Heart left ventricle (tissue), 16 donors: ENCODE results near the gene FGF19. TPM values are rescaled to one million over a fixed set of nuclear protein-coding genes. Genes with fewer than 3 reads are reported as not detected.

Source experiments
- ATAC-seq, 4 donors: fragments of 200-7000 bp; cut with Tn5 transposase; one replicate each; pipeline ENCODE4 v1.9.1; 2020 to 2022; ENCODE audit warnings: moderate library complexity in 4 of 4, mild to moderate bottlenecking in 3 of 4, moderate number of reproducible peaks in 1 of 4
- DNase-seq, 5 donors: peaks; one replicate each; pipeline ENCODE4 v3.0.0-alpha.2; 2020
- H3K27ac ChIP-seq, 12 donors: fragments of 200-600 bp; sonication (generic) in 4 of 12; one replicate each; pipeline versions ENCODE4 v1.5.0 to v1.8.0; 2016 to 2022; ENCODE audit warnings: mild to moderate bottlenecking in 2 of 12
- H3K27me3 ChIP-seq, 9 donors: fragments of 200-600 bp; sonication (generic) in 2 of 9; one replicate each; pipeline versions ENCODE4 v1.5.1 to v1.8.0; 2016 to 2022; ENCODE audit warnings: mild to moderate bottlenecking in 3 of 9
- H3K36me3 ChIP-seq, 9 donors: fragments of 200-600 bp; sonication (generic) in 2 of 9; one replicate each; pipeline versions ENCODE4 v1.5.0 to v1.8.0; 2018 to 2022; ENCODE audit warnings: mild to moderate bottlenecking in 2 of 9
- H3K4me1 ChIP-seq, 12 donors: fragments of 200-600 bp; sonication (generic) in 4 of 12; one replicate each; pipeline versions ENCODE4 v1.5.0 to v1.8.0; 2016 to 2022; ENCODE audit warnings: mild to moderate bottlenecking in 3 of 12
- H3K4me3 ChIP-seq, 12 donors: fragments of 200-600 bp; sonication (generic) in 4 of 12; one replicate each; pipeline versions ENCODE4 v1.5.0 to v1.8.0; 2017 to 2022; ENCODE audit warnings: mild to moderate bottlenecking in 9 of 12, moderate library complexity in 4 of 12
- H3K9me3 ChIP-seq, 12 donors: fragments of 200-600 bp; sonication (generic) in 4 of 12; one replicate each; pipeline versions ENCODE4 v1.5.0 to v1.8.0; 2016 to 2022; ENCODE audit warnings: mild to moderate bottlenecking in 1 of 12
- CTCF ChIP-seq, 12 donors: fragments of 200-600 bp; sonication (generic) in 4 of 12; IDR thresholded peaks; one replicate each; pipeline versions ENCODE4 v1.5.0 to v1.8.0; 2018 to 2022; ENCODE audit warnings: antibody characterized with exemption in 12 of 12, mild to moderate bottlenecking in 5 of 12
- POLR2A ChIP-seq, 2 donors: fragments of 450-650 bp; IDR thresholded peaks; one replicate each; pipeline ENCODE4 v1.6.1; 2017; ENCODE audit warnings: antibody characterized with exemption in 2 of 2, mild to moderate bottlenecking in 2 of 2, moderate library complexity in 2 of 2
- WGBS, 4 donors: extraction: QIAGEN DNeasy Blood & Tissue Kit in 2 of 4; methylation state at CpG; one replicate each; pipeline versions ENCODE4 v1.1.5 to v1.1.7; 2013 to 2018; 5-methylcytosine and 5-hydroxymethylcytosine counted together
- intact Hi-C, 10 donors: fragments of 100-400 bp; cut with DNase I; formaldehyde crosslinking; loops; one replicate each; pipeline versions ENCODE4 v1.11.1 to v1.14.2; 2022
- polyA plus RNA-seq, 2 donors: library from polyadenylated mRNA; stranded (reverse); fragments of 200-250 nt; gene quantifications; one replicate each; pipeline ENCODE4 v1.2.3, GENCODE V29; 2013
- total RNA-seq, 9 donors: library from RNA; depleted of rRNA in 2 of 9; stranded (reverse); fragments of >200 nt in 2 of 9; fragmentation: NEBNext Ultra II Directional in 3 of 9; extraction: Animal tissue kit (Norgen Biotek cat#: 25700) in 3 of 9; gene quantifications; one replicate each; pipeline versions ENCODE4 v1.1.0 to v1.2.4, GENCODE V29; 2016 to 2023
- donor health status: ischemic (EF 13 %, LVEDD 7.1; RV severe dilation, severe dysfunction).
- donor health status: healthy with polysubstance abuse.
- donor health status: DM: no; HTN: yes; CAD: no.
- donor health status: DM: no; HTN: no; CAD: no.
- donor health status: ischemic (EF 25% LVEDD 6.9; RV normal size, moderate dysfunction).
- donor health status: ischemic (EF 25% LVEDD 5.7; RV mildly dilated, moderate dysfunction).
- donor health status: healthy.
- donor health status: DM: yes; HTN: yes; CAD: no.
- donor health status: ischemic (EF 35%, LVEDD 5.7; RV mildly dilated, moderate dysfunction).
- donor health status: nonischemic (EF 11% LVEDD 7.7; RV severe dilation, severe dysfunction).
- donor health status: DM: yes; HTN: yes; CAD: no.
- donor health status: PGD.
- donor health status: ischemic (EF 29% LVEDD 5.4; RV normal size, mild dysfunction).
- donor health status: nonischemic (EF 23%, LVEDD 6.1; RV moderate dilation, normal function).

The FGF19 gene
- total and polyA plus RNA-seq, 11 donors = not detected

GRCh38 chr11:69750108-69750850 is 46.5 kb upstream of the FGF19 start:
- H3K36me3 ChIP-seq = no peaks in the 10 kb centered on the region
- H3K4me3 ChIP-seq = no peak overlapping the region
- intact Hi-C loops = no loop called here
- H3K9me3 ChIP-seq = no peaks in the 10 kb centered on the region
- H3K4me1 ChIP-seq = no peaks in the 10 kb centered on the region
- TF ChIP-seq CTCF (IDR thresholded peaks at IDR 0.05) (no peak), POLR2A (IDR thresholded peaks at IDR 0.05) (no peak)
- 62 to 76% (median 70%) methylated on average over 3 to 11 of the region's 11 CpGs for WGBS, 4 donors
- DNase-seq = no peak
- H3K27me3 ChIP-seq = peaks cover 0 to 45% (median 4%) of the 10 kb centered on the region in 9 donors
- ATAC-seq = no peak
- H3K27ac ChIP-seq = no peak overlapping the region

GRCh38 chr11:69748637-69749036 is 44.8 kb upstream of the FGF19 start:
- Histone ChIP-seq H3K27me3 (peaks cover 0 to 37% (median 4%) of the 10 kb centered on the region in 9 donors), H3K27ac (no peak overlapping the region), H3K4me1 (no peaks in the 10 kb centered on the region), H3K4me3 (no peak overlapping the region), H3K9me3 (no peaks in the 10 kb centered on the region), H3K36me3 (no peaks in the 10 kb centered on the region)
- DNase-seq (no peak), ATAC-seq (no peak)
- WGBS, 4 donors = 84 to 92% (median 87%) methylated on average over 9 to 11 of the region's 11 CpGs
- TF ChIP-seq CTCF (IDR thresholded peaks at IDR 0.05) = no peak
- no peak for TF ChIP-seq POLR2A (IDR thresholded peaks at IDR 0.05)
- intact Hi-C loops = no loop called here

GRCh38 chr11:69746752-69747742 is 43.2 kb upstream of the FGF19 start:
- Histone ChIP-seq H3K9me3 (no peaks in the 10 kb centered on the region), H3K4me1 (no peaks in the 10 kb centered on the region), H3K27ac (no peak overlapping the region), H3K36me3 (no peaks in the 10 kb centered on the region), H3K4me3 (no peak overlapping the region), H3K27me3 (peaks cover 0 to 37% (median 4%) of the 10 kb centered on the region in 9 donors)
- ATAC-seq = no peak
- DNase-seq = no peak
- 60 to 64% (median 60%) methylated on average over 28 to 29 of the region's 29 CpGs for WGBS, 4 donors
- intact Hi-C loops = no loop called here
- TF ChIP-seq CTCF (IDR thresholded peaks at IDR 0.05) (no peak), POLR2A (IDR thresholded peaks at IDR 0.05) (no peak)

DNA sequence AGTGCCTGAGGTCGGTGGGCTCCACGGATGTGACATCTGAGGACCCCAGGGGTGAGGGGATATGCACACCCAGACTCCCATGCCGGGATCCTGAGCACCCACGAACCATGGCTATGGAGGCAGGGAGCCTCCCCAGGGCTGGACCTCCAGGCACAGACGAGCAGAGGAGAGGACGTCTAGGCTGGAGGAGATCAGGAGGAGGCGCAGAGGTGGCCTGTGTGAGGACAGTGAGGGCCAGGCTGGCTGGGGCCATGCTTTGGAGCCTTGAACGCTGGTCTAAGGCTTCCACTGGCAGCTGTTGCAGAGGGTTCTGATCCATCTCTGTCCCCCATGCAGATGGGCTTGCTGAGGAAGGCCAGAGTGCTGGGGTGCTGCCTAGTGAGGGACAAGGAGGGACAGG is 42.3 kb upstream of the FGF19 start:
- no peaks in the 10 kb centered on the region for H3K4me1 ChIP-seq
- no peaks in the 10 kb centered on the region for H3K36me3 ChIP-seq
- H3K27me3 ChIP-seq = peaks cover 0 to 36% (median 4%) of the 10 kb centered on the region in 9 donors
- H3K27ac ChIP-seq = no peak overlapping the region
- TF ChIP-seq POLR2A (IDR thresholded peaks at IDR 0.05) = no peak
- no peak for TF ChIP-seq CTCF (IDR thresholded peaks at IDR 0.05)
- ATAC-seq (no peak), DNase-seq (no peak)
- H3K9me3 ChIP-seq = no peaks in the 10 kb centered on the region
- WGBS, 4 donors = 73 to 85% (median 81%) methylated on average over 8 of the region's 8 CpGs
- intact Hi-C loops = no loop called here
- H3K4me3 ChIP-seq = no peak overlapping the region
